ENCODE data around the gene MDK. TPM values are rescaled to one million over a fixed set of nuclear protein-coding genes. Genes with fewer than 3 reads are reported as not detected.

Gene MDK
- total RNA-seq, result 1 to 10 TPM; 5.5 to 6.5 TPM
- 1.3 TPM for polyA plus RNA-seq (2013, experiment 1 of 2)
- polyA plus RNA-seq (2013, experiment 2 of 2), result 6.8 TPM
- 0.07 to 4.7 (median 1.2) reads per million in 172 experiments for total RNA-seq

- ATAC-seq (ENCODE audit: poor library complexity) (peak; percentile 13), DNase-seq (no peak)
- peaks cover 23% of the 10 kb centered on the region for H3K27me3 Mint-ChIP-seq
- H3K4me1 Mint-ChIP-seq (ENCODE audit: low read depth), result peaks cover 4% of the 10 kb centered on the region
- Histone ChIP-seq H3K4me3 (ENCODE audit: low read length) (peak within 1 kb of the TSS; percentile 73), H3K27ac (ENCODE audit: low read depth in 1 of 2, low read length in 2 of 2) (peak within 1 kb of the TSS in 1 of 2 donors; percentile 61), H3K27me3 (ENCODE audit: control insufficient read depth in 1 of 2, insufficient read depth in 2 of 2, low read length in 2 of 2) (peaks cover 23 to 29% of the 10 kb centered on the region in 2 experiments), H3K9me3 (ENCODE audit: control insufficient read depth in 1 of 2, insufficient read depth in 1 of 2, low read length in 2 of 2) (peaks cover 0 to 27% of the 10 kb centered on the region in 2 experiments), H3K36me3 (ENCODE audit: insufficient read depth, low read length) (peaks cover 23% of the 10 kb centered on the region), H3K4me1 (ENCODE audit: insufficient read depth, low read length) (peaks cover 34% of the 10 kb centered on the region)
- TF ChIP-seq, protein P1, sequence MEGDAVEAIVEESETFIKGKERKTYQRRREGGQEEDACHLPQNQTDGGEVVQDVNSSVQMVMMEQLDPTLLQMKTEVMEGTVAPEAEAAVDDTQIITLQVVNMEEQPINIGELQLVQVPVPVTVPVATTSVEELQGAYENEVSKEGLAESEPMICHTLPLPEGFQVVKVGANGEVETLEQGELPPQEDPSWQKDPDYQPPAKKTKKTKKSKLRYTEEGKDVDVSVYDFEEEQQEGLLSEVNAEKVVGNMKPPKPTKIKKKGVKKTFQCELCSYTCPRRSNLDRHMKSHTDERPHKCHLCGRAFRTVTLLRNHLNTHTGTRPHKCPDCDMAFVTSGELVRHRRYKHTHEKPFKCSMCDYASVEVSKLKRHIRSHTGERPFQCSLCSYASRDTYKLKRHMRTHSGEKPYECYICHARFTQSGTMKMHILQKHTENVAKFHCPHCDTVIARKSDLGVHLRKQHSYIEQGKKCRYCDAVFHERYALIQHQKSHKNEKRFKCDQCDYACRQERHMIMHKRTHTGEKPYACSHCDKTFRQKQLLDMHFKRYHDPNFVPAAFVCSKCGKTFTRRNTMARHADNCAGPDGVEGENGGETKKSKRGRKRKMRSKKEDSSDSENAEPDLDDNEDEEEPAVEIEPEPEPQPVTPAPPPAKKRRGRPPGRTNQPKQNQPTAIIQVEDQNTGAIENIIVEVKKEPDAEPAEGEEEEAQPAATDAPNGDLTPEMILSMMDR (IDR thresholded peaks at IDR 0.05), result no peak
- peaks cover 23% of the 10 kb centered on the region for H3K36me3 Mint-ChIP-seq (ENCODE audit: low read depth)
- H3K9me3 Mint-ChIP-seq, result no peaks in the 10 kb centered on the region
- CTCF ChIA-PET, result no interaction called here
- intact Hi-C loops (cut with DNase I, micrococcal nuclease), result loop anchor here in 1 of 2 experiments (1.0 kb wide), 1 partner anchor 31 kb away; no protein-coding TSS in a partner anchor
- POLR2A ChIA-PET, result interaction anchor here (0.7 to 1.0 kb wide), 4 partner anchors 10 to 138 kb away, joined by 3 to 6 read pairs (median 3); no protein-coding TSS in a partner anchor
- peak within 1 kb of the TSS; percentile 57 for H3K27ac Mint-ChIP-seq
- H3K4me3 Mint-ChIP-seq, result peak within 1 kb of the TSS; percentile 84
Measured at GRCh38 chr11:46381048-46381818, at the start of gene MDK. Gene MDK, plus strand, starts transcription at chr11:46381669. Its CDS starts 389 bp downstream, at chr11:46382058.

- Histone ChIP-seq H3K27me3 (ENCODE audit: control insufficient read depth in 1 of 2, insufficient read depth in 2 of 2, low read length in 2 of 2) (peaks cover 0 to 5% of the 10 kb centered on the region in 2 experiments), H3K9me3 (ENCODE audit: control insufficient read depth in 1 of 2, insufficient read depth in 1 of 2, low read length in 2 of 2) (no peaks in the 10 kb centered on the region), H3K36me3 (ENCODE audit: insufficient read depth, low read length) (no peaks in the 10 kb centered on the region), H3K4me1 (ENCODE audit: insufficient read depth, low read length) (peaks cover 76% of the 10 kb centered on the region), H3K4me3 (ENCODE audit: low read length) (peak overlapping the region; percentile 71), H3K27ac (ENCODE audit: low read depth in 1 of 2, low read length in 2 of 2) (peak overlapping the region; percentile 60 to 73)
- Mint-ChIP-seq H3K27me3 (no peaks in the 10 kb centered on the region), H3K4me3 (peak overlapping the region; percentile 94), H3K27ac (peak overlapping the region; percentile 89), H3K4me1 (ENCODE audit: low read depth) (peaks cover 75% of the 10 kb centered on the region), H3K9me3 (no peaks in the 10 kb centered on the region), H3K36me3 (ENCODE audit: low read depth) (peaks cover 13% of the 10 kb centered on the region)
- ChIA-PET CTCF (interaction anchor here (1.1 to 3.3 kb wide), 7 partner anchors 9 to 20 kb away, joined by 3 to 24 read pairs (median 6); partner anchors contain the start of gene DGKZ), POLR2A (interaction anchor here (1.0 to 8.6 kb wide), 10 partner anchors 8 to 93 kb away, joined by 3 to 266 read pairs (median 5); partner anchors contain the start of gene DGKZ)
- TF ChIP-seq, protein P1 (IDR thresholded peaks at IDR 0.05), result no peak
- intact Hi-C loops (cut with DNase I, micrococcal nuclease), result loop anchor here (2.0 to 5.0 kb wide), 2 partner anchors 15 to 35 kb away; partner anchors contain the start of gene DGKZ (in 1 of the 2)
- ATAC-seq (ENCODE audit: poor library complexity), result no peak
- DNase-seq, result no peak
Measured at GRCh38 chr11:46332093-46332567, 49.3 kb upstream of the MDK start.

Data from CD4-positive, alpha-beta T cell (primary cell).